Measurements from ENCODE around the gene RER1.

Gene RER1

DNA sequence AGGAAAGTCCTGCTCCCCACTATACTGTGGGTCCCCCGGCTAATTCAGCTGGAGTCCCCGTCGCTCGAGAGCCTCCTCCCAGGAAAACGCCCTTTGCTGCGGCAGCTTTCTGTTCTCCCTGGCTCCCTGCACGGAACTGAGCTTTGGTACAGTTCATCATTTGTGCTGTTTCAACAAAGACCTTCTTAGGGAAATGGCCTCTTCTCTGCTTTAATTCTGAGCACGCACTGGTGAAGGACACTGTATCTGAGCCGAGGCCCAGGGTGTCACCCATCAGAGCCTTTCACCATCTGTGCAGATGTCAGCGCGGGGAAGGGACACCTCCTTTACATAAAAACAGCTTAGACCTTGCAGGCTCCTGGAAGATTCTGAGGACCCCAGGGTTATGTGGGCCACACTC is 34.3 kb downstream of the RER1 start:
- H3K4me1 ChIP-seq (ENCODE audit: control insufficient read depth in 1 of 2, insufficient read depth in 2 of 2, low read length in 2 of 2), result no peaks in the 10 kb centered on the region
- H4K8ac ChIP-seq (ENCODE audit: low read depth, low read length), result no peak overlapping the region
- no peak overlapping the region for H3K4me3 ChIP-seq (ENCODE audit: low read depth, low read length)
- H2AFZ ChIP-seq (ENCODE audit: insufficient read depth, low read length, poor library complexity), result no peak overlapping the region
- H3K79me1 ChIP-seq (ENCODE audit: low read length), result no peaks in the 10 kb centered on the region
- H3K27me3 ChIP-seq (ENCODE audit: insufficient read depth, low read length), result no peaks in the 10 kb centered on the region
- no peak overlapping the region for H4K12ac ChIP-seq (ENCODE audit: low read depth, low read length)
- no peak overlapping the region for H3K9ac ChIP-seq (ENCODE audit: low read length)
- H3K4ac ChIP-seq (ENCODE audit: low read depth, low read length), result no peak overlapping the region
- H2BK120ac ChIP-seq (ENCODE audit: insufficient read depth, low read length, poor library complexity), result no peak overlapping the region
- WGBS (ENCODE audit: extremely low coverage, insufficient coverage, insufficient read length), result no CpG with 5 or more reads among the region's 11 CpGs
- H3K18ac ChIP-seq (ENCODE audit: low read length), result no peak overlapping the region
- no peak overlapping the region for H3K23ac ChIP-seq (ENCODE audit: low read length)
- H3K27ac ChIP-seq (ENCODE audit: low read depth, low read length), result no peak overlapping the region
- DNase-seq, result no peak
- no peak overlapping the region for H2BK12ac ChIP-seq (ENCODE audit: low read length)
- no peak overlapping the region for H3K4me2 ChIP-seq (ENCODE audit: low read length)
- no peak overlapping the region for H2AK5ac ChIP-seq (ENCODE audit: low read length)
- H3K36me3 ChIP-seq (ENCODE audit: control insufficient read depth in 1 of 2, insufficient read depth in 2 of 2, low read length in 2 of 2), result no peaks in the 10 kb centered on the region
- no peak overlapping the region for H2BK5ac ChIP-seq (ENCODE audit: low read depth, low read length, poor library complexity)
- H3K79me2 ChIP-seq (ENCODE audit: control insufficient read depth, insufficient read depth, low read length, poor library complexity), result no peaks in the 10 kb centered on the region
- H3K14ac ChIP-seq (ENCODE audit: low read length), result no peak overlapping the region
- H3K9me3 ChIP-seq (ENCODE audit: insufficient read depth, low read depth, low read length), result peaks cover 27% of the 10 kb centered on the region
- H4K91ac ChIP-seq (ENCODE audit: low read depth, low read length), result no peak overlapping the region

DNA sequence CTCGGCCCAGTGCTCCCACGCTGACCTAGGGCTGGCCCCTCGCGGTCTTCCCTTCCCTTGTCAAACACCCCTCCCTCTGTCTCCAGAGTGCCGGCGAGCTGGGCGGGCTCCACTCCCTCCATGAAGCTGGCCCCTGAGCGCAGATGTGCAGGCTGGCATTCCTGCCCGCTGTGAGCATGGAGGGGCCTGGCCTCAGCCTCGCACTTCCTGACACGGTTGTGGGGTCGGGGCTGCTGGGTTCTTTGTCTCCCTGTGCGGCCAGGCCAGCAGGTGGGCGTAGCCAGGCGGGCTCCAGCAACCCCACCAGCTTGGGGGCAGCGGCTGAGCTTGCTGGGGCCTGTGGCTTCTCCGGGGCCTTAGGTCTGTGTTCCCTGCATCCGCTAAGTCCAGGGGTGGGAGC is 34.9 kb downstream of the RER1 start:
- WGBS (ENCODE audit: extremely low coverage, insufficient coverage, insufficient read length), result no CpG with 5 or more reads among the region's 18 CpGs

DNA sequence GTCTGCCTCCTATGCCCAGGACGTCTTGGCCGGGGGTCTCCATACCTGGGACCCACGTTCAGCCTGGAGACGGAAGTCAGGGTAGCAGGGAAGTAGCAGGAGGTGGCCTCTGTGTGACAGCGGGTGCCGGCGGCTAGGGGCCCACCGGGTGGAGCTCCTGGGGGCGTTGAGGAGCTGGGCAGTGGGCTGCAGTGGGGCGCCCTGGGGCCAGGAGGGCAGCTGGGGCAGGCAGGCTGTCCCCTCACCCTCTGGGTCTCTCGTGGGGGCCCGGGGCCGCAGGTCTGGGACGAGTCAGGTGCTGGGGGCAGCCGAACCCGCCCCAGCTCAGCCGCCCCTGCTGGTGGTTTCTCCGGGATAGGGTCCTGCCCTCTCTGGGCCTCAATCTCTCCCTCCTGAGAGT is 35.4 kb downstream of the RER1 start:
- no peak overlapping the region for H3K14ac ChIP-seq (ENCODE audit: low read length)
- H3K23ac ChIP-seq (ENCODE audit: low read length), result no peak overlapping the region
- no peaks in the 10 kb centered on the region for H3K4me1 ChIP-seq (ENCODE audit: control insufficient read depth in 1 of 2, insufficient read depth in 2 of 2, low read length in 2 of 2)
- H2AFZ ChIP-seq (ENCODE audit: insufficient read depth, low read length, poor library complexity), result no peak overlapping the region
- H4K8ac ChIP-seq (ENCODE audit: low read depth, low read length), result no peak overlapping the region
- H2BK5ac ChIP-seq (ENCODE audit: low read depth, low read length, poor library complexity), result no peak overlapping the region
- peaks cover 27% of the 10 kb centered on the region for H3K9me3 ChIP-seq (ENCODE audit: insufficient read depth, low read depth, low read length)
- H2BK12ac ChIP-seq (ENCODE audit: low read length), result no peak overlapping the region
- no peak for DNase-seq
- no peaks in the 10 kb centered on the region for H3K36me3 ChIP-seq (ENCODE audit: control insufficient read depth in 1 of 2, insufficient read depth in 2 of 2, low read length in 2 of 2)
- H3K4me2 ChIP-seq (ENCODE audit: low read length), result no peak overlapping the region
- H3K18ac ChIP-seq (ENCODE audit: low read length), result no peak overlapping the region
- H4K91ac ChIP-seq (ENCODE audit: low read depth, low read length), result no peak overlapping the region
- no peaks in the 10 kb centered on the region for H3K27me3 ChIP-seq (ENCODE audit: insufficient read depth, low read length)
- no peak overlapping the region for H3K4me3 ChIP-seq (ENCODE audit: low read depth, low read length)
- WGBS (ENCODE audit: extremely low coverage, insufficient coverage, insufficient read length), result no CpG with 5 or more reads among the region's 18 CpGs
- H3K79me2 ChIP-seq (ENCODE audit: control insufficient read depth, insufficient read depth, low read length, poor library complexity), result no peaks in the 10 kb centered on the region
- H3K79me1 ChIP-seq (ENCODE audit: low read length), result no peaks in the 10 kb centered on the region
- no peak overlapping the region for H3K27ac ChIP-seq (ENCODE audit: low read depth, low read length)
- no peak overlapping the region for H2AK5ac ChIP-seq (ENCODE audit: low read length)
- H3K4ac ChIP-seq (ENCODE audit: low read depth, low read length), result no peak overlapping the region
- H2BK120ac ChIP-seq (ENCODE audit: insufficient read depth, low read length, poor library complexity), result no peak overlapping the region
- H4K12ac ChIP-seq (ENCODE audit: low read depth, low read length), result no peak overlapping the region
- H3K9ac ChIP-seq (ENCODE audit: low read length), result no peak overlapping the region

More for the DNA sequence above, 34.9 kb downstream of the RER1 start:
- no peak overlapping the region for H3K14ac ChIP-seq (ENCODE audit: low read length)
- no peak overlapping the region for H3K23ac ChIP-seq (ENCODE audit: low read length)
- no peak overlapping the region for H4K91ac ChIP-seq (ENCODE audit: low read depth, low read length)
- H3K79me1 ChIP-seq (ENCODE audit: low read length), result no peaks in the 10 kb centered on the region
- H3K79me2 ChIP-seq (ENCODE audit: control insufficient read depth, insufficient read depth, low read length, poor library complexity), result no peaks in the 10 kb centered on the region
- no peak for DNase-seq
- no peak overlapping the region for H2BK5ac ChIP-seq (ENCODE audit: low read depth, low read length, poor library complexity)
- no peaks in the 10 kb centered on the region for H3K27me3 ChIP-seq (ENCODE audit: insufficient read depth, low read length)
- no peak overlapping the region for H3K4me3 ChIP-seq (ENCODE audit: low read depth, low read length)
- H3K36me3 ChIP-seq (ENCODE audit: control insufficient read depth in 1 of 2, insufficient read depth in 2 of 2, low read length in 2 of 2), result no peaks in the 10 kb centered on the region
- no peak overlapping the region for H2BK12ac ChIP-seq (ENCODE audit: low read length)
- H3K9ac ChIP-seq (ENCODE audit: low read length), result no peak overlapping the region
- no peak overlapping the region for H2BK120ac ChIP-seq (ENCODE audit: insufficient read depth, low read length, poor library complexity)
- no peaks in the 10 kb centered on the region for H3K4me1 ChIP-seq (ENCODE audit: control insufficient read depth in 1 of 2, insufficient read depth in 2 of 2, low read length in 2 of 2)
- peaks cover 27% of the 10 kb centered on the region for H3K9me3 ChIP-seq (ENCODE audit: insufficient read depth, low read depth, low read length)
- H3K27ac ChIP-seq (ENCODE audit: low read depth, low read length), result no peak overlapping the region
- no peak overlapping the region for H4K8ac ChIP-seq (ENCODE audit: low read depth, low read length)
- no peak overlapping the region for H4K12ac ChIP-seq (ENCODE audit: low read depth, low read length)
- no peak overlapping the region for H2AK5ac ChIP-seq (ENCODE audit: low read length)
- no peak overlapping the region for H3K18ac ChIP-seq (ENCODE audit: low read length)
- H2AFZ ChIP-seq (ENCODE audit: insufficient read depth, low read length, poor library complexity), result no peak overlapping the region
- H3K4me2 ChIP-seq (ENCODE audit: low read length), result no peak overlapping the region
- no peak overlapping the region for H3K4ac ChIP-seq (ENCODE audit: low read depth, low read length)

DNA sequence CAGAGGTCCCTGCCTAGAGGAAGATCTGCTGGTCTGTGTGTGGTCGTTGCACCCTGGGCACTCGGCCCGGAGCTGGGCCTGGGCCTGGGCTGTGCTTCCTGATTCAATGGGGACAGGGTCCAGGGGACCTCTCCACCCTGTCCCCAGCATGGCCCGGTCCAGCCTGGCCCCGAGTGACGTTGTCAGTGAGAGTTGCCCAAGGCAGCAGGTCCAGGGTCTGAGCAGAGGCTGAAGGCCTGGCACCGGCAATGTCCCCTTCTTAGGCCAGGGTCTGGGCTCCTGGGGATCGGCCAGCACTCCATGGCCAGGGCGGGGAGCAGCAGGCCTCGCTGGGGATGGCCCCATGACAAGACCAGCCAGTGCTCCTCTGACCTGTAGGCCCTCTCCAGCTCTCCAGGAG is 36.3 kb downstream of the RER1 start:
- WGBS (ENCODE audit: extremely low coverage, insufficient coverage, insufficient read length), result no CpG with 5 or more reads among the region's 10 CpGs
- no peak overlapping the region for H3K23ac ChIP-seq (ENCODE audit: low read length)
- H3K27ac ChIP-seq (ENCODE audit: low read depth, low read length), result no peak overlapping the region
- H2BK120ac ChIP-seq (ENCODE audit: insufficient read depth, low read length, poor library complexity), result no peak overlapping the region
- no peaks in the 10 kb centered on the region for H3K79me1 ChIP-seq (ENCODE audit: low read length)
- no peak overlapping the region for H3K9ac ChIP-seq (ENCODE audit: low read length)
- no peak for DNase-seq
- peaks cover 25% of the 10 kb centered on the region for H3K9me3 ChIP-seq (ENCODE audit: insufficient read depth, low read depth, low read length)
- H2BK5ac ChIP-seq (ENCODE audit: low read depth, low read length, poor library complexity), result no peak overlapping the region
- no peak overlapping the region for H4K12ac ChIP-seq (ENCODE audit: low read depth, low read length)
- no peak overlapping the region for H4K91ac ChIP-seq (ENCODE audit: low read depth, low read length)
- no peaks in the 10 kb centered on the region for H3K4me1 ChIP-seq (ENCODE audit: control insufficient read depth in 1 of 2, insufficient read depth in 2 of 2, low read length in 2 of 2)
- no peak overlapping the region for H4K8ac ChIP-seq (ENCODE audit: low read depth, low read length)
- no peaks in the 10 kb centered on the region for H3K79me2 ChIP-seq (ENCODE audit: control insufficient read depth, insufficient read depth, low read length, poor library complexity)
- H2AFZ ChIP-seq (ENCODE audit: insufficient read depth, low read length, poor library complexity), result no peak overlapping the region
- no peaks in the 10 kb centered on the region for H3K27me3 ChIP-seq (ENCODE audit: insufficient read depth, low read length)
- no peak overlapping the region for H3K14ac ChIP-seq (ENCODE audit: low read length)
- no peak overlapping the region for H3K4ac ChIP-seq (ENCODE audit: low read depth, low read length)
- no peak overlapping the region for H2AK5ac ChIP-seq (ENCODE audit: low read length)
- H2BK12ac ChIP-seq (ENCODE audit: low read length), result no peak overlapping the region
- no peak overlapping the region for H3K4me2 ChIP-seq (ENCODE audit: low read length)
- H3K36me3 ChIP-seq (ENCODE audit: control insufficient read depth in 1 of 2, insufficient read depth in 2 of 2, low read length in 2 of 2), result no peaks in the 10 kb centered on the region
- no peak overlapping the region for H3K18ac ChIP-seq (ENCODE audit: low read length)
- H3K4me3 ChIP-seq (ENCODE audit: low read depth, low read length), result no peak overlapping the region
